Large intestine (tissue), 3 donors: Measurements from ENCODE around the gene ZNF678. TPM values are rescaled to one million over a fixed set of nuclear protein-coding genes. Genes with fewer than 3 reads are reported as not detected.

Experiments
- DNase-seq, 2 donors: peaks; one replicate each; pipeline versions ENCODE4 v3.0.0 to v3.0.0-alpha.2; 2013
- H3K27ac ChIP-seq: one replicate; pipeline ENCODE4 v1.5.1; 2013; ENCODE audit warnings: low read length
- H3K27me3 ChIP-seq: 2 replicates; pipeline ENCODE4 v1.6.1; 2013; ENCODE audit warnings: low read length; ENCODE audit not compliant: control insufficient read depth, insufficient read depth
- H3K36me3 ChIP-seq: 2 replicates; pipeline ENCODE4 v1.6.1; 2013; ENCODE audit warnings: low read length; ENCODE audit not compliant: control insufficient read depth, insufficient read depth
- H3K4me1 ChIP-seq: one replicate; pipeline ENCODE4 v1.6.1; 2013; ENCODE audit warnings: low read length; ENCODE audit not compliant: control insufficient read depth, insufficient read depth
- H3K4me3 ChIP-seq: one replicate; pipeline ENCODE4 v1.5.1; 2013; ENCODE audit warnings: low read length
- H3K9me3 ChIP-seq: one replicate; pipeline ENCODE4 v1.6.1; 2013; ENCODE audit warnings: mild to moderate bottlenecking, low read depth, low read length, moderate library complexity; ENCODE audit not compliant: control insufficient read depth
- WGBS: methylation state at CpG from one replicate; pipeline ENCODE4 v1.1.5; 2013; ENCODE audit warnings: low lambda C conversion rate; ENCODE audit not compliant: insufficient coverage; 5-methylcytosine and 5-hydroxymethylcytosine counted together
- polyA plus RNA-seq: library from polyadenylated mRNA; unstranded; fragments of 120-200 nt; gene quantifications from one replicate; pipeline ENCODE4 v1.2.1, GENCODE V29; 2013

ZNF678 gene
- polyA plus RNA-seq, 1 donor: 7.2 TPM

DNA sequence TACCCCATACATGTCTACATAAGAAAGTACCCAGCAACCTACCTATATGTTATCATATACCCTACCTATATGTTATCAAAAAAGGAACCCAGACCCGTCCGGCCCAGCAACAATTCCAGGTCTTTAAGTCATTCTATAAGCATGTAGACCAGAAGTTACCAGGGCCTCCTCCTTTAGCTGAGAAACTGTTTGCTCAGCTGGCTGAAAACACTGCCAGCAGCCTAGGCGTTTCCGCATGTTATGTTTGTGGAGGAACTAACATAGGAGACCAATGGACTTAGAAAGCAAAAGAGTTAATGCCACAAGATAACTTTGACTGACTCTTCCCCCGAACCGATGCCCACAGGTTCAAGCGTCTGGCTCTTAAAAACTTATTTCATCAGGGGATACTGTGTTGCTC, 7.1 kb upstream of the ZNF678 start:
- H3K36me3 ChIP-seq: no peaks in the 10 kb centered on the region
- no peak overlapping the region for H3K4me3 ChIP-seq
- peaks cover 28% of the 10 kb centered on the region for H3K9me3 ChIP-seq
- DNase-seq: no peak
- H3K4me1 ChIP-seq: no peaks in the 10 kb centered on the region
- WGBS: no CpG with 5 or more reads among the region's 7 CpGs
- H3K27me3 ChIP-seq: peaks cover 43% of the 10 kb centered on the region
- no peak overlapping the region for H3K27ac ChIP-seq

DNA sequence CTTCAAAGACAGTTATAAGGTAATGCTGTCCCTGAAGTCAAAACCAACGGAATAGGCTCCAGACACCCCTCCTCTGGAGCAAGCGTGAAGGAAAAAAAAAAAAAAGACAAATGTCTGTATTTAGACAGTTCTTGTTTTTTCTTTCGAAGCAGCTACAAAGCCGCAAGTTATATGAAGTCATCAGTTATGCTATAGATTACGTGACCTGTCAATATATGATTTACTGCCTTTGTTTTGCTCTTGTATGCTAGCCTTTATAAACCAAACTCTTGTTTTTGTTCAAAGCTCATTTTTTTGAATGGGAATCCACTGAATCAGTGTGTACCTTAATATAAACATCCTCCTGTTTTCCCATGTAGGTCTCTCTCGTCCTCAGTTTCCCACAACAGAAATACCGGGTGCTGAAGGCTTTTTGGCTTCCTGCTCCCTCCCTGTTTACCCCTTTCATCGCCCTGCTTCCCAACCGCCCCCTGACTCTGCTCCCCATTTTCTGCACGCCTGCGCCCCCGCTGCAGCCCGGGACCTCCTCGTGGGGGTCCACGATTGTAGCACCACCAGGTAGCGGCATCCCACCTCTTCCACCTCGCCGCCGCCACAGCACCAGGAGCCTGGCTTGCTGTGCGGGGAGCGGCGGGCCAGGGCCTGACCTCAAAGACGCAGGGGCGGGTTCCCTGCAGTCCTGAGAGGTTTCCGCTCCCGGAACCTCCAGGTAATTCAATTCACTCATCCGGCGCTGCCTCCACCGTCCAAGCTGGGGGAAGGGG, 5.2 kb upstream of the ZNF678 start:
- 94% methylated on average over 3 of the region's 29 CpGs for WGBS
- Histone ChIP-seq H3K9me3 (peaks cover 34% of the 10 kb centered on the region), H3K27ac (no peak overlapping the region), H3K36me3 (no peaks in the 10 kb centered on the region), H3K4me3 (no peak overlapping the region), H3K4me1 (no peaks in the 10 kb centered on the region), H3K27me3 (peaks cover 55% of the 10 kb centered on the region)
- no peak for DNase-seq

DNA sequence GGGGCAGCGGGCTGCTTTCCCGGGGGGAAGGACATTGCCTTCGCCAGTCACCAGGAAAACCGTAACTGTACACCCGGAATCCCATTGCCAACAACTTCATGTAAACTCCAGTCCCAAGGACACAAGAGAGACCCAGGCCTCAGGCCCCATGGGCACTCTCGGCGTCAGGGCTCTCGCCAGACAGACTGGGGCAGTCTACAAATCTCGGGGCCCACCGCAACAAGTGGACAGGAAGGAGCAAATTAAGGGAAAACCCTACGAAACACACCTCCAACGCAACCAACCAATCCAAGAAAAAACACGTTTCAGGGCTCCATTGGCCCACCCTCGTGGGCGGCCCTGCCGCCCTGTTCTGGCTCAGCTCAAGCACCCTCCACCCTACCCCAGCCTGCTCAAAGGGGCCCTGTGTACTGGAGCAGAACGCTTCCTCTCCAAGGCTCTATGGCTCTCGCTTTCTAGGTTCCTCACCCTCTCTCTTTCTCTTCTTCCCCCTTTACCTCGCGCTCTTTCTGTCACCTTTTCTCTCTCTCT, 4.6 kb upstream of the ZNF678 start:
- Histone ChIP-seq H3K4me1 (no peaks in the 10 kb centered on the region), H3K27ac (no peak overlapping the region), H3K9me3 (peaks cover 34% of the 10 kb centered on the region), H3K36me3 (no peaks in the 10 kb centered on the region), H3K27me3 (peaks cover 55% of the 10 kb centered on the region), H3K4me3 (no peak overlapping the region)
- WGBS: 65% methylated on average over 4 of the region's 20 CpGs
- no peak for DNase-seq

DNA sequence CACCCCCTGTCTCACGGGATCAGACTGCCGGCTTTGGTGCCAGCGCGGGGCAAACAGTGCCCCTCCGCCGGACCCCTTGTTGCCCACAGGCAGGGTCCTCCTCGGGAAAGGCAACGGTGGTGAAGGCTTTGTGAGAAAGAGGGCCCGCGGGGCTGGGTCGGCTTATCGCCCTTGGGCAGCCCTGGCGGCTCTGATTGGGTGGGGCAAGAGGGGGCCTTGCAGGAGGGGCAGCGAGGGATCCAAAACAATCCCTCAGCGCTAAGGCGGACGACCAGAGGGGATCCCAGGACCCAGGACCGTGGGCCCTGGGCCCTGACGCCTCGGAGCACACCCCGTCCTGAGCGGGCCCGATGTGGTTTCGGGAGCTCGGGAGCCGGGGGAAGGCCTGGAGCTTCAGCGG, 3.9 kb upstream of the ZNF678 start:
- no CpG with 5 or more reads among the region's 27 CpGs for WGBS
- H3K27ac ChIP-seq: no peak overlapping the region
- no peaks in the 10 kb centered on the region for H3K4me1 ChIP-seq
- no peak overlapping the region for H3K4me3 ChIP-seq
- peaks cover 34% of the 10 kb centered on the region for H3K9me3 ChIP-seq
- H3K27me3 ChIP-seq: peaks cover 55% of the 10 kb centered on the region
- no peak for DNase-seq
- H3K36me3 ChIP-seq: no peaks in the 10 kb centered on the region

DNA sequence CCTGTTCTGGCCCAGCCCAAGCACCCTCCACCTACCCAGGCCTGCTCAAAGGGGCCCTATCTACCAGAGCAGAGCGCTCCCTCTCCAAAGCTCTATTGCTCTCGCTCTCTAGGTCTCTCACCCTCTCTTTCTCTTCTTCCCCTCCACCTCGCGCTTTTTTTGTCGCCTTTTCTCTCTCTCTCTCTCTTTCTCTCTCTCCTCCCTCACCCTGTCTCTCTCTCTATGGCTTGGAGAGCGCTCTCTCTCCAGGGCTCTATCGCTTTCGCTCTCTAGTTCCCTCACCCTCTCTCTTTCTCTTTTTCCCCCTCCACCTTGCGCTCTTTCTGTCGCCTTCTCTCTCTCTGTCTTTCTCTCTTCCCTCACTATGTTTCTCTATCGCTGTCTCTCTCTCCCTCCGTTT, 3.4 kb upstream of the ZNF678 start:
- Histone ChIP-seq H3K36me3 (no peaks in the 10 kb centered on the region), H3K4me3 (no peak overlapping the region), H3K9me3 (peaks cover 34% of the 10 kb centered on the region), H3K27ac (no peak overlapping the region), H3K27me3 (peaks cover 55% of the 10 kb centered on the region), H3K4me1 (no peaks in the 10 kb centered on the region)
- WGBS: 53% methylated on average over 10 of the region's 12 CpGs
- DNase-seq: no peak

DNA sequence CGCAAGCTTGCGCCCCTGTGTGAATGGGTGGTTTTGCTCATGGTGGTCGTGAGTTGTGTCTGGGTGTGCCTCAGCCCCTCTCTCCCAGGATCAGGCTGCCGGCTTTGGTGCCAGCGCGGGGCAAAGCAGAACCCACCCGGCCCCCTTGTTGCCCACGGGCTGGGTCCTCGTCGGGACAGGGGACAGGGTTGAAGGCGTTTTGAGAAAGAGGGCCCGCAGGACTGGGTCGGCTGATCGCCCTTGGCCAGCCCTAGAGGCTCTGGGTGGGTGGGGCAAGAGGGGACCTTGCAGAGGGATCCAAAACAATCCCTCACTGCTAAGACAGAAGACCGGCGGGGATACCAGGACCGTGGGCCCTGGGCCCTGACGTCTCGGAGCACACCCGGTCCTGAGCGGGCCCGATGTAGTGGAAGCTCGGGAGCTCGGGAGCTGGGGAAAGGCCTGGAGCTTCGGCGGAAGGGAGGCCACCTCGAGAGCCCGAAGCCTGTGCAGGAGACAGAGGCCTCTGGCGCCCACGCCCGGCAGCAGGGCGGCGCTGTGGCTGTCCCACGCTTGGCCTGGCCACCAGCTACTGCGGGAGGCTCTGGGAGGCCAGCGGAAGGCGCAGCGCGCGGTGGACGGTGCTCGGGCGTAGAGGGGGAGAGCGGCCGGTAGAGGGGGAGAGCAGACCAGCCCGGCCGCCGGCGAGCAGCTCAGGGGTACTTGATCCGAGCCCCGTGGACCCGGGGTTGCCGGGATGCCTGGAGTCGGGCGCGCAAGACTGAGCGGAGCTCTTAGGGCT, 2.8 kb upstream of the ZNF678 start:
- Histone ChIP-seq H3K27me3 (peaks cover 55% of the 10 kb centered on the region), H3K4me3 (peak overlapping the region; percentile 19), H3K4me1 (no peaks in the 10 kb centered on the region), H3K27ac (no peak overlapping the region), H3K36me3 (no peaks in the 10 kb centered on the region), H3K9me3 (peaks cover 34% of the 10 kb centered on the region)
- peak; percentile 18 to 22 for DNase-seq
- no CpG with 5 or more reads among the region's 57 CpGs for WGBS

DNA sequence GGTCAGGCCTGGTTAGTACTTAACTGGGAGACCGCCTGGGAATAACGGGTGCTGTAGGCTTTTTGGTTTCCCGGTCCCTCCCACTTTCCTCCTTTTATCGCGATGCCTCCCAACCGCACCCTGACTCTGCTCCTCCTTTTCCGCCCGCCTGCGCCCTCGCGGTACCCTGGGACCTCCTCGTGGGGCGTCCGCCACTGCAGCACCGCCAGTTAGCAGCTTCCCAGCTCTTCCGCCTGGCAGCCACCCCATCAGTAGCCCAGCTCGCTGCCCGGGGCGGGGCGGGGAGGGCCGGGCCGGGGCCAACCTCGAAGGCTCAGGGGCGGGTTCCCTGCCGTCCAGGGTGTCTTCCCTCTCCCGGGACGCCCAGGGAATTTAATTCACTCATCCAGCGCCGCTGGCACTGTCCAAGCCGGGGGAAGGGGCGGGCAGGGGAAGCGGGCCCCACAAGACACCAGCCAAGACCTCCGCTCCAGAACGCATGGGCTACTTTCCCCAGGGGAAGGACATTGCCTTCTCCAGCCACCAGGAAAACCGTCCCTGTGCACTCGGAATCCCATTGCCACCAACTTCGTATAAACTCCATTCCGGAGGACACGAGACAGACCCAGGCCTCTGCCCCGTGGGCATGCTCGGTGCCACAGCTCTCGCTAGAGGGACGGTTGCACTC, 2.0 kb upstream of the ZNF678 start:
- peaks cover 4% of the 10 kb centered on the region for H3K36me3 ChIP-seq
- H3K27me3 ChIP-seq: peaks cover 53% of the 10 kb centered on the region
- H3K4me1 ChIP-seq: no peaks in the 10 kb centered on the region
- H3K4me3 ChIP-seq: peak overlapping the region; percentile 19
- no peak for DNase-seq
- no peak overlapping the region for H3K27ac ChIP-seq
- peaks cover 34% of the 10 kb centered on the region for H3K9me3 ChIP-seq
- 80% methylated on average over 1 of the region's 43 CpGs for WGBS

DNA sequence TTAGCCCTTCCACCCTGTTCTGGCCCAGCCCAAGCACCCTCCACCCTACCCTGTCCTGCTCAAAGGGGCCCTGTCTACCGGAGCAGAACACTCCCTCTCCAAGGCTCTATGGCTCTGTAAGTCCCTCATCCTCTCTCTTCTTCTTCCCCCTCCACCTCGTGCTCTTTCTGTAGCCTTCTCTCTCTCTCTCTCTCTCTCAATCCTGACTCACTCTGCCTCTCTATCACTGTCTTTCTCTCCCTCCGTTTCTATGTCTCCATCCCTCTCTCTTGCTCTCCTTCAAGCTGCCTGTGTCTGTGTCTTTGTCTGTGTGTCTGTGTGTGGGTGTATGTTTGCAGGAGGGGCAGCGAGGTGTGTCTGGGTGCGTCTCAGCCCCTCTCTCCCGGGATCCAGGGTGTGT, 1.3 kb upstream of the ZNF678 start:
- Histone ChIP-seq H3K4me3 (no peak overlapping the region), H3K27me3 (peaks cover 48% of the 10 kb centered on the region), H3K9me3 (peaks cover 34% of the 10 kb centered on the region), H3K36me3 (peaks cover 4% of the 10 kb centered on the region), H3K4me1 (no peaks in the 10 kb centered on the region), H3K27ac (no peak overlapping the region)
- 71% methylated on average over 1 of the region's 6 CpGs for WGBS
- DNase-seq: no peak

DNA sequence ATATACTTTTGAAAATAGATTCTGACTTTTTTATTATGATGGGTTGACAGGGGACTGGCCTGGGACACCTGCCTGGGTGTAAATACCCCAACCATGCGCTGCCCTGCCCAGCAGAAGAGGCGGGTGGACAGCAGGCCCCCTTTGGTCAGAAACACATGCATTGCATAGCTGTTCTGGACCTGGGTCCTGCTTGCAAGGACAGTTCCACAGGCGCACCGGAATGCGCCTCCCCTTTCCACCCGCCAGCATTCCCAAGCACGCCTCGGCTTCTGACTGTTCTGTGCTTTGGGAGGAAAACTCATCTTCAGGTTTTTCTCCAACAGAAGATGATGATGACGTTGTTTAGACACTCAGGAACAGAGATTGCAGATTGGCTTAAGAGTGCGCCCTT, 428 bp upstream of the ZNF678 start:
- Histone ChIP-seq H3K36me3 (peaks cover 4% of the 10 kb centered on the region), H3K27me3 (peaks cover 44% of the 10 kb centered on the region), H3K4me3 (no peak overlapping the region), H3K9me3 (peaks cover 34% of the 10 kb centered on the region), H3K27ac (no peak overlapping the region), H3K4me1 (no peaks in the 10 kb centered on the region)
- WGBS: 100% methylated on average over 2 of the region's 10 CpGs
- DNase-seq: no peak

DNA sequence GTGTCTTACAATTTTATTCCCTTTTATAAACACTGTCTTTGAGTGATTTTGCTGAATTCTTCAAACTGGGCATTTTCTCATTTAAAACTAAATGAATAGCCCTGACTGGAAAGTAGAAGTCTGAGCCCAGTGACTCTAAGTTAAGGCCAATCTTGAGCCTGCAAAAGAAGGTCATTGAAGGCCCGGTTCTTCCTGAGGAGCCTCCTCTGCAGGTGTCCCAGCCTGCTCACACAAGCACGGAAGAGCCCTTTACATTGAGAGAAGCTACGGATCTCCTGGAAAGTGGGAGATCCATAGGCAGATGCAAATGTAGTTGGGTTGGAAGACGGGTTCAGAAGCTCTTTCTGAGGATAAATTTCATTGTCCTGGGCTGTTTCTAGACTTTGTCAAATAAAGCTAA, 3.9 kb downstream of the ZNF678 start:
- no peak for DNase-seq
- Histone ChIP-seq H3K36me3 (peaks cover 5% of the 10 kb centered on the region), H3K27me3 (peaks cover 2% of the 10 kb centered on the region), H3K9me3 (no peaks in the 10 kb centered on the region), H3K27ac (no peak overlapping the region), H3K4me1 (no peaks in the 10 kb centered on the region), H3K4me3 (no peak overlapping the region)
- WGBS: no CpG with 5 or more reads among the region's 4 CpGs
